Fibroblast of peridontal ligament (primary cell): ENCODE measurements around the gene THEMIS.

Experiments
- DNase-seq: peaks from one replicate; pipeline ENCODE4 v3.0.0-alpha.2; 2010; ENCODE audit errors: extremely low read depth

THEMIS gene

DNA sequence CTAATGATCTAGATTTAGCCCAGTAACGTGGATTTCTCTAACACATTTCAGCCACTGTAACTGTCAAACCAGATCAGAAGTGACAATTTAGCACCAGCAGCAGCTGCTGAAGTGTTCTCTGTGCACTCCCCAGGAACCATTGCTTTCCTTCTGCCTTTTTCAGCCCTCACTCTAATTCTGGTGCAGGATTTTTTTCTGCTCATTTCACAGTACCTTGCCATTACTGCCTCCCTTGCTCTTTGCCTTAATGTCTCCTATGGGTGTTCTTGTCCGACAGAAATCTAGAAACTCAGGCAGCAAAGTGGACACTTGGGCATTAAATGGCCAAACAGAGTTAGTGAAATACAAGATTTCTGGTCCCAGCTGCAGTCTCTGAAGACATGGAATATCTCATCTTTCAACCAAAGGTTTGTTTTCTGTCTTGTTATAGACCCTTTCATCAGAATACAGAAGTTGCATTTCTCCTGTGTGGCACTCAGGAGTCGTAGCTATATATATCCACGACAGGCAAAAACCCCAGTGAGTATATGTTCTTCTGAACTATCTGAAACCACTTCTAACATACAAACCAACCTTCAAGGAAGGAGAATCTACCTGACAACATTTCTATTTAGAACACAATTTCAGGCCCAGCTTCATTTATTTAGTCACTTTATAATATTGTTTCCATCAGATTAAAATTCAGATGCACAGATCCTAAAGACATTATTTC, 92.9 kb downstream of the THEMIS start:
- DNase-seq: no peak

DNA sequence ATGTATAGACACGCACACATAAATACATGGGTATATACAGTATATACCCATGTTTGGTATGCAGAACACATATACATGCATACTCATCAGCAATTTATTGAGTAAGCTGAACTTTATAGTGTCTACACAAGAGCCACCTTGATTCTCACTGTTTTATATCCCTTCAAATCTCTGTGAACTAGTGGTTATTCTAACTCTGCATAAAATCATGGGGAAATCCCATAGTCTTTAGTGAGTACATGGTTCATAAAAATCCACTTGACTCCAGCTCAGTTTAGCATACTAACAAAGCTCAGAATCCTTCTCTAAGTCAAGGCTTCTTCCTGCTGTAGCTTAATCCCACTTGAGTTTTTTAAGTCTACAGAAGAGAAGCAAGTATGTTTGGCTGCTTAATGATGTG, 104.1 kb downstream of the THEMIS start:
- no peak for DNase-seq

DNA sequence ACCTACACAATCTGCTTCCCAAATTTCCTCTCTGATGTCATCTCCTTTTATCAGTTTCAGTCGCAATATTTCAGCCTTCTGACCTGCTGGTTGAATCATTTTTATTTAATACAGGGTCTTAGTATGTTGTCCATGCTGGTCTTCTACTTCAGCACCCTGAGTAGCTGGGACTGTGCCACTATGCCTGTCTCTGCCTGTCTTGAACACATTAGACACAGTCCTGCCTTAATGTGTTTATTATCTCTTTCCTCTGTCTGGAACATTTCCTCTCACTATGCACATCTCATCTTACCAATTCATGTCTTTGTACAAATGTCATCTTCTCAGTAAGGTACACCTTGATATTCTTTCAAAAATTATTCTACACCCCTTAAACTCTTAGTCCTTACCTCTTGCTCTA, 106.5 kb downstream of the THEMIS start:
- DNase-seq: no peak

DNA sequence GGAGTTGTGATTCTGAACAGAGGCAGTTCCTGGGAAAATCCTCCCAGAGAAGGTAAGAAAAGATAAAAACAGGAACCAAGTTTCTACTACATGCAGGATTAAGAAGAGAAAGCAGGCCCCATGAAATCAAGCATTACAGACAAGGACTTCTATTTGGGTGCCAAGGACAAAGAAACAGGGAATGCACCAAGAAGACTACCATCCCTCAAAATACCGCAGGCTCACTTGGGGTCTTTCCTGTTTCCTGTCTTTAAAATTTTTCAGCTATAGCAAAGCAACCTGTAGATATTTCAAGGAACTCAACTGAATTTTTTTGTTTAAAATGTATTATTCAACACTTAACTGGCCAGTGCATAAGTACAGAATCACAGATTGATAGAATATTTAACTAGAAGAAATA, 107.5 kb downstream of the THEMIS start:
- no peak for DNase-seq

DNA sequence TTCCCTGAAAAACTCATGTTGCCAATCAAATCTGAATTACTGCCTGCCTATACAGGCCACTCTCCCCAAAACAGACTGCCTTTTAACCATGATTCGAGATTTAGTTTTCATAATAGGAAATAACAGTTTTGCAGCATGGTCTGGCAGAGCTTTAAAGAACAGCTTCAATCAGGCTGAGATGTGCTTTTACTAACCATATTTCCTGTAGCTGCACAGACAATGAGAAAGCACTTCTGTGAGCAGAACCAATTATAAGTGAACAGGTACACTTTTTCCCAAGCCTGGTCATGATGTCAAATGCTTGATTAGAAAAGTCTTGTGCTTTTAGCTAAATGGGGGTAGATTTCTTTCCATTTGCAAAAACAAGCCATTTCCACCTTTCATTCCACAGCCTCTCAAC, 108.2 kb downstream of the THEMIS start:
- no peak for DNase-seq

DNA sequence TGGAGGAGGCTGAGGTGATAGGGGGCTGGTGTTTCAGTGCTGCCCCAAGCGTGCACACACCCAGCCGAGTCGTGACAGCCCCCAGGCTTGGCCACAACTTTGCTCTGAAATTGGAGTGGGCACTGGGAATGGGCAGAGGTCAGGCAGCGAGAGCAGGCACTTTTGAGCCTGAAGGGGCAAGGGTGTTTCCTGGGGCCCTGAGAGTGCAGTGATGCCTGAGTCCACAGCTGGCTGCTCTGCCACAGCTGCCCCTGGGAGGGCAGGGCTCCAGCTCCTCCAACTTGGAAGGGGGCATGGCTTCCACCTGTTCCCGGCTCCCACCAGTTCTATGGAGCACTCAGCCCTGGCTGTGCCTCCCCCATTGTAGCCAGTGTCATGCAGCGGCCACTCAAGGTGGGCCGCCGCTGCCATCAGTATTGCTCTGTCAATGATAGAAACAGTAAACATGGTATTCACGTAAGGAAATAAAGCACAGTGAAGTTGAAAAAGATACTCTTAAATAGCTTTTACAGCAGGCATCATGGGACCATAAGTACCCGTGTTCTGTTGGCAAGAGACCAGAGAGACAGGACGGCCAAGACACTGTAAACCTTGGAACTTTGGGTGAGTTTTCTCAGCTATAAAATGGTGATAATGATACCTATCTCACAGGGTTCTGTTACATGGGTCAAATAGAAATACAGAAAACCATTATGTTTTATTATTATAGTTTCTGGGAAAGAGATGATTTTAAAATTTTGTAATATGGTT, 108.9 kb downstream of the THEMIS start:
- DNase-seq: no peak

DNA sequence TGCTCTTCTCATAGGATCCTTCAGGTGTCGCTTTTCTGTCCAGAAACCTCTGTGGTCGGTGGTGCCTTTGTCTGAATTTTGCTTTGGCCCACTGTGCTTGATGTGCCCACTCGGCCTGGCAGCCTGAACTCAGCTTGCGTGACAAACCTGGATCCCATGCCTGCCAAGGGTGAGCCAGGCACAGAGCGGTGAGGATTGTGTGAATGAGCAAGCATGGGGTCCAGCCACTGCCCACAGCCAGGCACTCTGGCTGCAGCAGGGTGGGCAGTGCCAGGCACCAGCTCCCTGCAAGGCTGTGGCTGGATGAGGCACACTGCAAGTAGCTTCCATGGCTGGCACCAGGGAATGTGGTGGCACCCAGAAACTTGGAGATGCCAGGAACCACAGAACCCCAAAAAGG, 110.3 kb downstream of the THEMIS start:
- DNase-seq: no peak

DNA sequence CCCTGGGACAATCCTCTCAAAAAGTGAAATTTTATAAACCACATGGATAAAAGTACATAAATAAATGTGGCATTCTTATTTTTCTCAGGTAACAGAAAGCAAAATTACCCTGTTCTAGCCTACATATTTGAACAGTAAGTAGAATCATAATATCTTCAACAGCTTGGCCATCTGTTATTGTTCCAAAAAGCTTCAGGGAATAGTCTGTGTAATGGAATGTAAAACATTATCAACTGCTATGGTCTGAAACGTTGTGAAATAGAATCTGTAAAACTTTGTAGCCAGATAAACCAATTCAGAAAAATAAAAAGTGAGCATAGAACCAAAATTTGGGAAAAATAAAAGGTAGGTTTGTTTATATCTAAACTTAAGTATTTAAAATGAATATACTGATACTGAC, 114.7 kb downstream of the THEMIS start:
- DNase-seq: peak; percentile 70

DNA sequence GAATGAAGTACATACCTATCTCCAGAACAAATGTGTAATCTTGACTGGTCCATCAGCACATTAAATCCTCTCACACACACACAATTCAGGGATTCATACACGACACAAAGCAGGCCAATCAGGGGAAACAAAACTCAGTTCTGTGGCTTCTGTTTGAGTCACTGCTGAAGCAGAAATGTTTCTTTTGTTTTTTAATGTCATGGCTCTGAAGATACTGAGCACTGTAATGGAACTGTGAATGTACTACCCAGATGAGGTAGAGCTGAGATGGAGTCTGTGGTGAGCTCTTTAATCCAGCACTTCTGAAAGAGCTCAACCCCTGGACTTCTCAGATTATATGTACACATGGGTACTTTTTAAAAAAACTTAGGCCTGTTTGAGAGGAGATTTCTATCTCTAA, 116.4 kb downstream of the THEMIS start:
- DNase-seq: no peak

DNA sequence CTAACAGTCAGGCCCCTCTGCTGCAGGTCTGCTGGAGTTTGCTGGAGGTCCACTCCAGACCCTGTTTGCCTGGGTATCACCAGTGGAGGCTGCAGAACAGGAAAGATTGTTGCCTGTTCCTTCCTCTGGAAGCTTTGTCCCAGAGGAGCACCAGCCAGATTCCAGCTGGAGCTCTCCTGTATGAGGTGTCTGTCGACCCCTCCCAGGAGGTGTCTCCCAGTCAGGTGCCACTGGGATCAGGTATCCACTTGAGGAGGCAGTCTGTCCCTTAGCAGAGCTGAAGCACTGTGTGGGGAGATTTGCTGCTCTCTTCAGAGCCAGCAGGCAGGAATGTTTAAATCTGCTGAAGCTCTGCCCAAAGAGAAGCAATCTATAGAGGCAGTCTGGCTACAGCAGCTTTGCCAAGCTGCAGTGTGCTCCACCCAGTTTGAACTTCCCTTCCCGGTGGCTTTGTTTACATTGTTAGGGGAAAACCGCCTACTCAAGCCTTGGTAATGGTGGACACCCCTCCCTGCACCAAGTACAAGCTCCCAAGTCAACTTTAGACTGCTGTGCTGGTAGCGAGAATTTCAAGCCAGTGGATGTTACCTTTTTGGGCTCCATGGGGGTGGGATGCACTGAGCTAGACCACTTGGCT, 119.1 kb downstream of the THEMIS start:
- peak; percentile 4 for DNase-seq

DNA sequence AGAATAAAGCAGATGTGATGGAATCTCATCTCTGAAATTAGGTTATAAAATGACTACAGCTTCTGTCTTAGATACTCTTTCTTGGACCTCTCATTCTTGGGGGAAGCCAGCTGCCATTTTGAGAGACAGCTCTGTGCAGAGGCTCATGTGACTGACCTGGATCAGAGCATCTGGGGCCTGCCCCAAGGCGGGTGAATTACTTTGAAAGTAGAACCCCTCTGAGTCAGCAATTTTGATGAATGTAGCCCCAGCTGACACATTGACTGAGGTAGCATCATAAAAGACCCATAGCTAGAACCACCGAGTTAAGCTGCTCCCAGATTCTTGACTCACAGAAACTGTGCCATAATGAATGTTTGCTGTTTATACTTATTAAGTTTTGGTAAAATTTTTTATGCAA, 124.5 kb downstream of the THEMIS start:
- DNase-seq: no peak

DNA sequence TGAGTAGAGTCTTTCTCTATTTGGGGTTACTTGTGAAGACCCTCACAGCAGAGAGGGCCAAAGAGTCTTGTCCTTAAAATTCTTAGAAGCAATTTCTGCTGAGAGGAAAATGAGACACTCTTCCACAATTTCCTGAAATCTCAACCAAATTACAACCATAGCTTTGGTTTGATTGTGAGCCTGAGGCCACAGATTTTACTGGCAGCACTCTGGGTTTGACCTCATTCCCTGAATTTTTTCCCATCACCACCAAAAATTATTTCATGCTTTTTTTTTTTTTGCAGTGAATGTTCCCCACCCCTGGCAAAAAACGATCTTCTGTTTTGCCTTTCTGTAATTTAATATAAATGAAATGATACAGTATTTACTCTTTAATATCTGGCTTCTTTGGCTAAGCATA, 125.5 kb downstream of the THEMIS start:
- DNase-seq: peak; percentile 74

DNA sequence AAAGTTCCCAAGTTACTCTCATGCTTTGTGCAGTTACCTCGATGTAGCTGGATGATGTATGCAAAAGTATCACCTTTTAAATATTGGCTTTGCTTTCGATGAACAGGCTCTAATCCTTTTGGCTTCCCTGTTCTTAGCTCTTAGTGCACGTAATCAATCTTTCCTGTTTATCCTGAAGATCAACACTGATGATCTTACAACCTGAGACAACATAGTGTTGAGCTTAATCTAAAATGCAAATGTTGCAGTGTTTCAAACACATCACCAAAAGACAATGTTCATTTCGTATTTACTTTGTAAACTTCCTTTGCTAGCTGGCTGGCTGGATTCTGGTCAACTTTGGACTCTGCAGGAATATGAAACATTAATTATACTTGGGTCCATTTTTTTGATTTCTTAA, 132.1 kb downstream of the THEMIS start:
- DNase-seq: no peak

DNA sequence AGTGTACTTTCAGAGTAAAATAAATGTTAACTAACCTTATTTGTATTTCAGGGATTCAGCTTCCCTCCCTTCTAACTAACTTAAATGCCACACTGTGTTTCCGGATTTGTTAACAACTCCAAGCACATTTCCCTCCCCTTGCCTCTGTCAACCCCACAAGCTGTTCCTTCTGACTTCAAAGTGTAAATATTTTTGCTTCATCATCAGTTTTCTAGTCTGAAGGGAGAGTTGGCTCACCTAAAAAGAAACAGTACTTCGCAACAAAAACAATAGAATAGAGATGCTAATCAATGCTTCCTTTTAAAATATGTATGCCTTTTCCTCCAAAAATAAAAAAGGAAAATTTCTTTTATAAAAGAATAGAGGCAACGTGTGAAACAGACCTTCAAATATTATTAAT, 132.6 kb downstream of the THEMIS start:
- no peak for DNase-seq

DNA sequence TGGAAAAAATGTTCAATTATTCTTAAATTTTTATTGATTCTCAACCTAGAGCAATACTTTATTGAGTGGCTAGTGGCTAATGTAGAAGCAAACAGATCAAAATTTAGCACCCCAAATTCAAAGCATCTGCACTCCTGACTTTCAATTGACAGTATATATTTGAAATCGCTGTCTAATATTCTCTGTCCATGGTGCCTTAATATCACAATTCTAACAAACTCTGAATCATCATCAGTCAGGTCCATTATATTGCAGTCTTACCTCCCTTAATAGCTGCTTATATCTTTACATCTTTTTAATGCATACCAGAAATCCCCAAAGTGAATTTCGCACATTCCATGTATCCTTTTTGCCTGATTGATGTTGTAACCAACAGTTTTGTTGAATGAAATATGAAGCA, 134.9 kb downstream of the THEMIS start:
- DNase-seq: no peak

DNA sequence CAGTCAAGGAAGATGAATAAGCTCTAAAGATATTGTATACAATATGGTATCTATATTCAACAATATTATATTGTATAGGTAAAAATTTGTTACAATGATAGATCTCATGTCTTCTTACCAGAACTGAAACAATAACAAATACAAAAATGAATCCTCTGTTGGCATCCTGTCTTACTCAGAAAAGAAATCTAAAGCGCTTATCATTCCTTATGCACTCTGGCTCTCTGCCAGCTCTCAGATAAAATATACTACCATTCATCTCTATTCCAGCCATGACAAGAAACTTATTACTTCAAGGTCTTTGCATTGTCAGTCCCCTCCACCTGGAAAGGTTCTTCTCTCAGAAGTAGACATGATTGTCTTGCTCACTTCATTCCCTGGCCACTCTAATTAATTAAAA, 138.6 kb downstream of the THEMIS start:
- no peak for DNase-seq

DNA sequence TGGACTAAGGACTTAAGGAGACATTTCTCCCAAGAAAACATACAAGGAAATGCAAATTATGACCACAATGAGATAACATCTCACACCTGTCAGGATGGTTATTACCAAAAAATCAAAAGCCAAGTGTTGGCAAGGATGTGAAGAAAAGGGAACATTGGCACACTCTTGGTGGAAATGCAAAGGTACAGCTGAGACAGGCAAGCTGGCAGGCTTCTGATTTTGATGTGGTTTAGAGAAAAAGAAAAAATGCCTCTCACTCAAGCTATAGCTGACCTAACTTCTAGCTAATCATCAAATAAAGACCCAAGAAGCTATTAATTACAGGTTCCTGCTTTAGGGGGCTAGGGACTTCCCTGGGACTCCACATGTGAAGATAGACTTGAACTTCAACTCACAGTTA, 139.8 kb downstream of the THEMIS start:
- no peak for DNase-seq

DNA sequence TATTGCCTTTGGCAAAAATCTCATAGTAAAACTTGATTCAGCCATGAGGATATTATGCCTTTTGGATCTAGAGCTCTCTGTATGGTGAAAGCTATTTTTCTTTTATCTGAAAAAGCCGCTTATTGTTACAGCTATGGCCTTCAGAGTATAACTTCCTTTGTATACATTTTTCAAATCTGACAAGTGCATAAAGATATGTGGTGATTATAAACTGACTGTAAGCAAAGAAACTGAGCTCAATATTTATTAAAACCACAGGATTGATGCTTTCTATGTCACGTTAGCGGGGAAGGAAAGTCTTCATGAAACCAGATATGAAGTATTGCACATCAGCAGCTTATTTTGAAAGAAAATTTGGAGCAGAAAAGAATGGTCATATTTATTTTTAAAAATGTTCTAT, 151.8 kb downstream of the THEMIS start:
- DNase-seq: peak; percentile 12

DNA sequence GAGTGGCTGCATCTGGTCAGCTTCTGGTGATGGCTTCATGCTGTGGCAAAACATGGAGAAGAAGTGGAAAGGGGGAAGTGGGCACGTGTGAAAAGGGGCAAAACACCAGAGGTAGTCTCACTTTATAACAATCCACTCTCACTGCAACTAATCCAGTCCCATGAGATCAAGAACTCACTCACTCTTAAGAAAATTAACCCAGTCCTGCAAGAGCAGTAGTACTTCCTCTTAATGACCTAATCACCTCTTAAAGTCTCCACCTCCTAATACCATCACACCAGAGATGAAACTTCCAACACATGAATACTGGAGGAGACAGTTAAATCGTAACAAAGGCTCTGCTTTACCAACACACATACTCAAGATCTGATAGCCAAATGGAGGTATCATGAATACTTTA, 152.6 kb downstream of the THEMIS start:
- DNase-seq: no peak

DNA sequence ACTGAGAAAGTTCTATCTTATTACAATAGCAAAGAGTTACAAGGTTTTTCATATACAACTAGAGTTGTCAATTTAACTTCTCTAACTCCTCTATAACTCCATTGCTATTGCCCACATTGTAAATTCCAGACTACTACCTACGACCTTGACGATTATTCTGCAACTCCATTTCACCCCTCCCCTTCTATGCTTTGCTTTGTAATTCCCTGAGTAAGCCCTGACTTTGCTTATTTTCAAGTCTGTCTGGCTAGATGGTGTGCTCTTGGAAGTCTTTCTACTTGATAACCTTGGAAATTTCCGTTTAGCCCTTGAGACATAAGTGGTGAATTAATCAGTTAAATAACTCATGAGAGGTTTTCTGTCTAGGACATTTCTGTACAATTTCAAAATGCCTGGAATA, 162.4 kb downstream of the THEMIS start:
- DNase-seq: no peak

DNA sequence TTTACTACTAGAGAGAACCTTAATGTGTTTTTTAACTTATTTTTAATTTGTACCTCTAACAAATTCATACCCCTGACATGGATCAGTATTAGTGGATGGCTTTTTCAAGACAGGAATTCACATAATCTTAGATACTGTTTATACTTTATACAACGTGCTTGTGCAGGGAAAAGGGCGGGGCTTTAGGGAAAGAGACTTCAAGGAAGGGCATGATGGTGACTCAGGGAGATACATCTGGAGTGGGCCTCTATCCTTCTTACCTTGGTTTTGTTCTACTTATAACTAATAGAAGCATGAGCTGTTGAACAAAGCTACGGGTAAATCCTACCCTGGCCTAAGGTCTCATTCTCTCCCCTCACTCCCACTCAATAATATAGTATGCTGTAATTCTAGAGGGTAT, 163.1 kb downstream of the THEMIS start:
- DNase-seq: no peak

DNA sequence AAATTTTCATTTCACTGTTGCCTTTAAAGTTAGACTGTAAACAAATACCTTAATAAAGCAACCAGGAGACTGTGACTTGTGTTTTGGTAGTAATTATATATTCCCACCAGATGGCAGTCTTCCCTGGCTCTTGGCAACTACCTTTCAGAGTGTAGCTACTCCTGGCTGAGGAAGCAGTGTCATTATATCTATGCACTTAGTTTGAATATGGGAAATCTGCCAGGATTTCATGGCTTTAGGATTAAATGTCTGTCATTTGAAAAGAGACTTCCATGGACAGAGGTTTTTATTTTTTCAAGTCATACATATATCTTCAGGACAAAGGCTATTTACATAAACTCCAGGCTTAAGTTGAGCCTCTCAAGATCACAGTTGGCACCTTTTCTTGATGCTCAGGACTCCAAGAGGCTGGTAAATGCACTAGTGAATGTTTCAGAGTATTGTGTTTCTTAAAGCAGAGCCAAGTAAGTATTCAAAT, 163.8 kb downstream of the THEMIS start:
- DNase-seq: peak; percentile 86

DNA sequence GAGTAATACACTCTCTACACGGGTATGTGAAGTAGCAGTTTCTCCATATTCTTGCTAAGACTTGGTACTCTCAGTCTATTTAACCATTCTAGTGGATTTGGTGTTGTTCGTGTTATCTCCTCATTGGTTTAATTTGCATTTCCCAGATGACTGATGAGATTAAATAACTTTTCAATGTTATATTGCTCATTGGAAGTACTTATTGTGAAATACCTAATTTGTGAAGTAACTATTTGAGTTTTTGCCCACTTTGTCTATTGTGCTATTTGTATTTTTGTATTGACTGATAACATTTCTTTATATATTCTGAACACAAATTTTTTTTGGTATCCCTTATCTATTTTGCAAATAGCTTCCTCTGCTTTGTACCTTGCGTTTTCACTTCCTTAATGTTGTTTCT, 167.9 kb downstream of the THEMIS start:
- DNase-seq: no peak
